H1 (cell line): ENCODE data around the gene LLGL1. TPM values are rescaled to one million over a fixed set of nuclear protein-coding genes. Genes with fewer than 3 reads are reported as not detected.

Source experiments
- CTCF ChIA-PET: fragments of 300-600 bp; sonication (Branson Sonifier 250); formaldehyde crosslinking; loops from one replicate; lab custom pipeline; 2021; ENCODE audit not compliant: partially characterized antibody; lab: Charles Lee
- POLR2A ChIA-PET: fragments of 300-600 bp; sonication (Branson Sonifier 250); formaldehyde crosslinking; loops from one replicate; lab custom pipeline; 2021; ENCODE audit warnings: inconsistent platforms; ENCODE audit not compliant: partially characterized antibody; lab: Charles Lee
- DNase-seq, 2 experiments: peaks; one replicate each; pipeline versions ENCODE4 v3.0.0 to v3.0.0-alpha.2; 2010 to 2022; ENCODE audit warnings: low spot score in 2 of 2, low read depth in 1 of 2, mixed read lengths in 1 of 2
- FAIRE-seq: peaks from 2 replicates; lab custom pipeline; 2011; peaks lifted over from hg19 to GRCh38; lab: Jason Lieb, UNC
- H2AFZ ChIP-seq: 2 replicates; pipeline ENCODE4 v1.8.1; 2012; ENCODE audit warnings: low read length, inconsistent platforms
- H2AK5ac ChIP-seq: 2 replicates; pipeline ENCODE4 v1.6.1; 2013; ENCODE audit warnings: low read depth, low read length
- H2BK120ac ChIP-seq: replicated peaks from 2 replicates; pipeline ENCODE3; 2013; ENCODE audit warnings: low read depth, low read length, inconsistent platforms
- H2BK12ac ChIP-seq: 2 replicates; pipeline ENCODE4 v1.6.1; 2013; ENCODE audit warnings: low read depth, low read length
- H2BK15ac ChIP-seq: 2 replicates; pipeline ENCODE4 v1.6.1; 2013; ENCODE audit warnings: low read length
- H2BK20ac ChIP-seq: 2 replicates; pipeline ENCODE4 v1.6.1; 2013; ENCODE audit warnings: low read length
- H2BK5ac ChIP-seq: 2 replicates; pipeline ENCODE4 v1.6.1; 2013; ENCODE audit warnings: low read depth, low read length
- H3K14ac ChIP-seq: 2 replicates; pipeline ENCODE4 v1.6.1; 2013; ENCODE audit warnings: inconsistent platforms; ENCODE audit not compliant: insufficient read length
- H3K18ac ChIP-seq: 2 replicates; pipeline ENCODE4 v1.6.1; 2013; ENCODE audit warnings: low read length; ENCODE audit errors: extremely low read depth
- H3K23ac ChIP-seq: 2 replicates; pipeline ENCODE4 v1.6.1; 2013; ENCODE audit warnings: inconsistent platforms; ENCODE audit not compliant: insufficient read length
- H3K23me2 ChIP-seq: 2 replicates; pipeline ENCODE4 v1.6.1; 2013; ENCODE audit warnings: low read depth, low read length
- H3K27ac ChIP-seq: 2 replicates; pipeline ENCODE4 v1.6.1; 2011; ENCODE audit warnings: low read depth, low read length, inconsistent platforms
- H3K27me3 ChIP-seq, 4 experiments: replicated peaks in 1 of 4; 1 replicate in 1 of 4; 2 replicates in 3 of 4; pipeline versions ENCODE4 v1.6.1 to v1.8.1; 2011 to 2013; ENCODE audit warnings: low read length in 3 of 4, mild to moderate bottlenecking in 3 of 4, inconsistent platforms in 2 of 4, mixed read lengths in 2 of 4, moderate library complexity in 1 of 4; ENCODE audit not compliant: control insufficient read depth in 3 of 4, insufficient read depth in 3 of 4; ENCODE audit errors: extremely low read depth in 1 of 4
- H3K36me3 ChIP-seq, 4 experiments: 2 replicates each; pipeline versions ENCODE4 v1.6.1 to v1.8.1; 2011 to 2013; ENCODE audit warnings: mild to moderate bottlenecking in 4 of 4, low read length in 3 of 4, moderate library complexity in 2 of 4, control low read depth in 1 of 4, inconsistent platforms in 1 of 4; ENCODE audit not compliant: insufficient read depth in 4 of 4, control insufficient read depth in 2 of 4
- H3K4ac ChIP-seq: replicated peaks from 2 replicates; pipeline ENCODE3; 2013; ENCODE audit warnings: low read length, low read depth, mixed read lengths, inconsistent platforms; ENCODE audit not compliant: insufficient read length
- H3K4me1 ChIP-seq, 4 experiments: replicated peaks in 1 of 4; 1 replicate in 1 of 4; 2 replicates in 3 of 4; pipeline versions ENCODE4 v1.6.1 to v1.8.1; 2011 to 2013; ENCODE audit warnings: low read length in 3 of 4, inconsistent platforms in 2 of 4, mixed read lengths in 1 of 4; ENCODE audit not compliant: insufficient read depth in 4 of 4, control insufficient read depth in 3 of 4
- H3K4me2 ChIP-seq, 2 experiments: 2 replicates each; pipeline versions ENCODE4 v1.6.1 to v1.8.1; 2011 to 2013; ENCODE audit warnings: low read depth in 2 of 2, low read length in 2 of 2, control low read depth in 1 of 2, inconsistent platforms in 1 of 2, mild to moderate bottlenecking in 1 of 2; ENCODE audit not compliant: insufficient read depth in 1 of 2
- H3K4me3 ChIP-seq, 4 experiments: fragments of 200-600, 300-600 bp in 1 of 4; sonication (generic), shearing (Covaris generic), sonication (Bioruptor Twin) in 1 of 4; 2 replicates each; pipeline versions ENCODE4 v1.5.1 to v1.8.1; 2011 to 2016; ENCODE audit warnings: low read length in 4 of 4, low read depth in 3 of 4, control low read depth in 2 of 4, inconsistent platforms in 2 of 4, mild to moderate bottlenecking in 2 of 4, mixed read lengths in 1 of 4, moderate library complexity in 1 of 4; ENCODE audit not compliant: insufficient read depth in 2 of 4; ENCODE audit errors: extremely low read depth in 1 of 4
- H3K56ac ChIP-seq: replicated peaks from 2 replicates; pipeline ENCODE3; 2013; ENCODE audit warnings: low read depth, mild to moderate bottlenecking, mixed read lengths, low read length, inconsistent platforms; ENCODE audit not compliant: insufficient read length
- H3K79me1 ChIP-seq: 2 replicates; pipeline ENCODE4 v1.6.1; 2013; ENCODE audit warnings: low read depth, low read length, control low read depth
- H3K79me2 ChIP-seq, 2 experiments: 2 replicates each; pipeline versions ENCODE4 v1.6.1 to v1.8.1; 2012 to 2013; ENCODE audit warnings: low read length in 2 of 2, mild to moderate bottlenecking in 2 of 2, inconsistent platforms in 1 of 2; ENCODE audit not compliant: insufficient read depth in 2 of 2, control insufficient read depth in 1 of 2
- H3K9ac ChIP-seq, 4 experiments: replicated peaks in 1 of 4; 1 replicate in 1 of 4; 2 replicates in 3 of 4; pipeline versions ENCODE4 v1.6.1 to v1.8.1; 2011 to 2013; ENCODE audit warnings: low read depth in 3 of 4, low read length in 3 of 4, control low read depth in 2 of 4, mild to moderate bottlenecking in 2 of 4, moderate library complexity in 2 of 4, inconsistent platforms in 1 of 4; ENCODE audit errors: extremely low read depth in 1 of 4
- H3K9me3 ChIP-seq, 2 experiments: 2 replicates each; pipeline versions ENCODE4 v1.6.1 to v1.8.1; 2012 to 2013; ENCODE audit warnings: mild to moderate bottlenecking in 2 of 2, moderate library complexity in 2 of 2, control low read depth in 1 of 2, inconsistent platforms in 1 of 2, low read depth in 1 of 2, low read length in 1 of 2, mixed read lengths in 1 of 2; ENCODE audit not compliant: insufficient read depth in 2 of 2
- H4K20me1 ChIP-seq, 2 experiments: replicated peaks in 1 of 2; 2 replicates each; pipeline versions ENCODE3 to v1.8.1; 2011 to 2013; ENCODE audit warnings: inconsistent platforms in 2 of 2, low read length in 2 of 2, mild to moderate bottlenecking in 1 of 2; ENCODE audit not compliant: insufficient read depth in 2 of 2, control insufficient read depth in 1 of 2
- H4K5ac ChIP-seq: 2 replicates; pipeline ENCODE4 v1.6.1; 2013; ENCODE audit warnings: low read length, low read depth, mixed read lengths, inconsistent platforms; ENCODE audit not compliant: insufficient read length
- H4K8ac ChIP-seq: 2 replicates; pipeline ENCODE4 v1.8.0; 2013; ENCODE audit warnings: mild to moderate bottlenecking, moderate library complexity, low read length, inconsistent platforms; ENCODE audit not compliant: insufficient read depth; ENCODE audit errors: extremely low read depth
- H4K91ac ChIP-seq: replicated peaks from 2 replicates; pipeline ENCODE3; 2013; ENCODE audit warnings: low read length, mixed read lengths, inconsistent platforms; ENCODE audit not compliant: insufficient read length
- BCL11A ChIP-seq, 2 experiments: IDR thresholded peaks; one replicate each; pipeline ENCODE4 v1.6.1; 2011; ENCODE audit warnings: low read depth in 2 of 2, low read length in 2 of 2, mild to moderate bottlenecking in 2 of 2
- CBX5 ChIP-seq: fragments of 300-800, 300-1000 bp; sonication (generic); IDR thresholded peaks from 2 replicates; pipeline ENCODE4 v1.7.1; 2016; ENCODE audit warnings: antibody characterized with exemption, low read length, low read depth
- CEBPB ChIP-seq: IDR thresholded peaks from 2 replicates; pipeline ENCODE4 v1.6.1; 2012; ENCODE audit warnings: low read depth, low read length
- CREB1 ChIP-seq: IDR thresholded peaks from 2 replicates; pipeline ENCODE4 v1.6.1; 2012; ENCODE audit warnings: inconsistent platforms
- PHF8 ChIP-seq: fragments of 200-600 bp; sonication (generic); conservative IDR thresholded peaks from 2 replicates; pipeline ENCODE4 v1.7.1; 2012; ENCODE audit warnings: low read depth, mild to moderate bottlenecking, inconsistent platforms, low read length, moderate library complexity
- POLR2A ChIP-seq, 2 experiments: IDR thresholded peaks; 1 replicate in 1 of 2; 2 replicates in 1 of 2; pipeline ENCODE4 v1.6.1; 2011; ENCODE audit warnings: low read depth in 2 of 2, low read length in 2 of 2, mild to moderate bottlenecking in 2 of 2; ENCODE audit errors: control extremely low read depth in 1 of 2
- RAD21 ChIP-seq, 2 experiments: IDR thresholded peaks in 1 of 2; conservative IDR thresholded peaks in 1 of 2; 2 replicates each; pipeline ENCODE4 v1.6.1; 2011; ENCODE audit warnings: low read depth in 2 of 2, low read length in 2 of 2, improper control_type of control experiment in 1 of 2, inconsistent platforms in 1 of 2, mild to moderate bottlenecking in 1 of 2, moderate library complexity in 1 of 2
- RNF2 ChIP-seq: fragments of 200-900, 300-1000 bp; sonication (generic); IDR thresholded peaks from 2 replicates; pipeline ENCODE4 v1.7.1; 2016; ENCODE audit warnings: borderline replicate concordance, low read depth, mild to moderate bottlenecking, antibody characterized with exemption, low read length; ENCODE audit not compliant: poor library complexity, severe bottlenecking; ENCODE audit errors: missing control alignments
- SIRT6 ChIP-seq: IDR thresholded peaks from one replicate; pipeline ENCODE4 v1.7.1; 2012; ENCODE audit warnings: low read length, inconsistent platforms
- SRF ChIP-seq: IDR thresholded peaks from 2 replicates; pipeline ENCODE4 v1.6.1; 2011; ENCODE audit warnings: mild to moderate bottlenecking, low read depth, low read length, moderate library complexity
- ZNF274 ChIP-seq: IDR thresholded peaks from 2 replicates; pipeline ENCODE4 v1.7.0; 2012; ENCODE audit warnings: low read length, borderline replicate concordance; ENCODE audit errors: extremely low read depth
- WGBS, 2 experiments: shearing (Covaris generic) in 1 of 2; methylation state at CpG; one replicate each; pipeline versions ENCODE4 v1.1.6 to v1.1.7; 2013 to 2015; ENCODE audit warnings: low lambda C conversion rate in 2 of 2, mixed read lengths in 2 of 2, inconsistent platforms in 1 of 2, low coverage in 1 of 2, missing lambda C conversion rate in 1 of 2; ENCODE audit not compliant: insufficient replicate concordance in 2 of 2, insufficient coverage in 1 of 2, insufficient read length in 1 of 2; ENCODE audit errors: extremely low coverage in 1 of 2, missing lambda C conversion rate in 1 of 2; 5-methylcytosine and 5-hydroxymethylcytosine counted together
- polyA plus RNA-seq, 7 experiments: library from polyadenylated mRNA; depleted of rRNA in 3 of 7; stranded (reverse) in 5 of 7; unstranded in 2 of 7; fragments of >200 nt in 5 of 7; fragments of 200-250 nt in 2 of 7; gene quantifications; 1 replicate in 5 of 7; 2 replicates in 1 of 7; 4 replicates in 1 of 7; pipeline versions ENCODE4 v1.2.1 to v1.2.3, GENCODE V29; 2011 to 2013; ENCODE audit warnings: missing spikeins in 2 of 7, mixed read lengths in 2 of 7
- total RNA-seq: library from RNA; stranded (reverse); fragmentation: NEBNext Ultra II Directional; extraction: Animal tissue kit (Norgen Biotek cat#: 25700); gene quantifications from 2 replicates; pipeline ENCODE4 v1.2.1, GENCODE V29; 2021

Gene LLGL1
- total and polyA plus RNA-seq, 2 of the 8 experiments (the other 6 are each of a cell fraction or from before 2014, with no cell fraction given) = 71.3 to 107 TPM

DNA sequence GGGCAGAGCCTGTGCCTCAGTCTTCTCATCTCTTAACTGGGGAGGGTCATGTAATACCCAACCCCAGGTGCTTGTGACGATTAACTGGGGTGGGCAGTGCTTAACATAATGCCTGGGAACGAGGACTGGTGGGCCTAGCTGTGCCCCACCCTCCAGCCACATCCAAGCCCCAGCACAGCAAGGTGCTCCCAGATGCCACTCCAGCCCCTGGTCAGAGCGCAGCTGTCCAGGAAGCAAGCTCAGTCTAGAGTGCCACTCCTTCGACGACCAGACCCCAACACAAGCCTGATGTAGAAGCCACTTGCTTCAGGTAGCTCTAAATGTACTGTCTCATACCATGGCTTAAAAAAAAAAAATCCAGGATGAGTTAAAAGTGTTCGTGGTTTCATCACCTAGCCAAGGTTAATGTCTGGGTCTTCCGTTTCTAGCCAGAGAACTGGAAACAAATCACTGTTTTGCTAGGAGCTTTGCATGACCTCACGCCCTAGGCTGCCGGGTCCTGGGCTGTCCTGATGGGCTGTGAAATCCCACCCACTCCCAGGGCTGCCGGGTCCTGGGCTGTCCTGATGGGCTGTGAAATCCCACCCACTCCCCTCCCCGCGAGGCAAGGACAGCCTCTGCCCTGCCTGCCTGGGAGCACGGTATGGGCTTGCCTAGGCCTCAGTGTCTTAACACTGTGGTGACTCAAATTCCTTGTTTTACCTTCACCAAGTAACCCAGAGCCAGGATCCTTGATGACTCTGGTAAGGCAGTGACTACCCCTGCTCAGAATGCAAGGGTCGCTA is 42.7 kb downstream of the LLGL1 start:
- CTCF ChIA-PET = interaction anchor here (0.8 to 3.3 kb wide), 3 partner anchors 9 to 26 kb away, joined by 3 to 17 read pairs (median 4); partner anchors contain the start of gene FLII
- peaks cover 2 to 3% of the 10 kb centered on the region in 2 experiments for H4K20me1 ChIP-seq
- TF ChIP-seq RNF2 (no peak), CEBPB (no peak), SIRT6 (no peak), CREB1 (no peak), ZNF274 (no peak), POLR2A (IDR thresholded peaks at IDR 0.05; ENCODE audit: control extremely low read depth in 1 of 2, low read depth in 2 of 2, low read length in 2 of 2) (no peak; a peak in 1 of 3 replicates), SRF (no peak), CBX5 (no peak), RAD21 (IDR thresholded peaks at IDR 0.05 in 1 of 2, conservative IDR thresholded peaks at IDR 0.05 in 1 of 2; ENCODE audit: low read depth in 2 of 2, low read length in 2 of 2) (no peak), PHF8 (no peak), BCL11A (IDR thresholded peaks at IDR 0.05; ENCODE audit: low read depth in 2 of 2, low read length in 2 of 2) (no peak)

More for the DNA sequence above, 42.7 kb downstream of the LLGL1 start:
- FAIRE-seq (peak; percentile 48), DNase-seq (no peak)
- H4K5ac ChIP-seq = no peak overlapping the region
- no peaks in the 10 kb centered on the region for H3K9me3 ChIP-seq
- H3K4ac ChIP-seq = no peak overlapping the region
- H3K56ac ChIP-seq = no peak overlapping the region
- no peak overlapping the region for H3K27ac ChIP-seq
- no peak overlapping the region for H2BK120ac ChIP-seq
- no peaks in the 10 kb centered on the region; the same call in 1 of the 2 replicates for H3K23me2 ChIP-seq
- no peak overlapping the region for H3K4me3 ChIP-seq
- peak overlapping the region; percentile 9 for H4K8ac ChIP-seq
- H2BK15ac ChIP-seq = no peak overlapping the region
- no peaks in the 10 kb centered on the region; the same call in 1 of the 2 replicates for H3K79me1 ChIP-seq
- H3K79me2 ChIP-seq = no peaks in the 10 kb centered on the region
- H3K4me2 ChIP-seq = no peak overlapping the region; a peak in 1 of 4 replicates
- no peak overlapping the region for H3K23ac ChIP-seq
- H2BK20ac ChIP-seq = no peak overlapping the region
- POLR2A ChIA-PET = interaction anchor here (0.6 to 11.3 kb wide), 12 partner anchors 5 to 184 kb away, joined by 3 to 114 read pairs (median 6); partner anchors contain the start of genes FLII, MIEF2, SMCR8 and TOP3A
- 0 out of 2 replicates have a peak overlapping the region, but pooled peaks have one; percentile 33 for H2BK12ac ChIP-seq
- 0 out of 7 replicates have a peak overlapping the region, but pooled peaks of 1 of the 4 experiments have one; percentile 13 for H3K9ac ChIP-seq
- H3K4me1 ChIP-seq = peaks cover 0 to 10% (median 2%) of the 10 kb centered on the region in 4 experiments; a peak in 4 of 7 replicates
- H3K36me3 ChIP-seq = peaks cover 3 to 20% (median 10%) of the 10 kb centered on the region in 4 experiments; a peak in 7 of 8 replicates
- H3K14ac ChIP-seq = no peak overlapping the region
- peak overlapping the region; percentile 27; the same call in 1 of the 2 replicates for H2BK5ac ChIP-seq
- H2AFZ ChIP-seq = no peak overlapping the region
- WGBS, 2 experiments = 65% methylated on average over 13 of the region's 14 CpGs; no CpG with 5 or more reads in 1 of the 2 experiments
- no peak overlapping the region for H4K91ac ChIP-seq
- peak overlapping the region; percentile 4; the same call in 1 of the 2 replicates for H2AK5ac ChIP-seq
- H3K18ac ChIP-seq = peak overlapping the region; percentile 15; the same call in 1 of the 2 replicates
- H3K27me3 ChIP-seq = no peaks in the 10 kb centered on the region
